Panc1 (cell line): ENCODE measurements around the gene SLC25A13.

ENCODE experiments used
- CTCF ChIP-seq: fragments of 450-650 bp; IDR thresholded peaks from 2 replicates; pipeline ENCODE4 v1.5.1; 2017; ENCODE audit warnings: mild to moderate bottlenecking
- POLR2AphosphoS5 ChIP-seq: IDR thresholded peaks from 2 replicates; pipeline ENCODE4 v1.6.1; 2012; ENCODE audit warnings: mild to moderate bottlenecking, low read depth, low read length, moderate library complexity
- REST ChIP-seq, 2 experiments: IDR thresholded peaks; 2 replicates each; pipeline ENCODE4 v1.6.1; 2011 to 2012; ENCODE audit warnings: low read depth in 2 of 2, control low read depth in 1 of 2, low read length in 1 of 2, mild to moderate bottlenecking in 1 of 2, moderate library complexity in 1 of 2; ENCODE audit not compliant: insufficient read depth in 1 of 2
- SIN3A ChIP-seq: IDR thresholded peaks from 2 replicates; pipeline ENCODE4 v1.6.1; 2012; ENCODE audit warnings: low read depth, mild to moderate bottlenecking, low read length, moderate library complexity, borderline replicate concordance; ENCODE audit not compliant: insufficient read depth

GRCh38 chr7:96224073-96224472 lies 97.8 kb downstream of the SLC25A13 start:
- TF ChIP-seq CTCF: no peak
- no peak for TF ChIP-seq POLR2AphosphoS5
- no peak for TF ChIP-seq REST (IDR thresholded peaks at IDR 0.05; ENCODE audit: insufficient read depth in 1 of 2, low read depth in 2 of 2, low read length in 1 of 2)
- TF ChIP-seq SIN3A: no peak
